ENCODE data around the gene PEX7. TPM values are rescaled to one million over a fixed set of nuclear protein-coding genes. Genes with fewer than 3 reads are reported as not detected.

The PEX7 gene
- total and polyA plus RNA-seq, 2 experiments from 2014 or later: 11.8 to 13.5 TPM

DNA sequence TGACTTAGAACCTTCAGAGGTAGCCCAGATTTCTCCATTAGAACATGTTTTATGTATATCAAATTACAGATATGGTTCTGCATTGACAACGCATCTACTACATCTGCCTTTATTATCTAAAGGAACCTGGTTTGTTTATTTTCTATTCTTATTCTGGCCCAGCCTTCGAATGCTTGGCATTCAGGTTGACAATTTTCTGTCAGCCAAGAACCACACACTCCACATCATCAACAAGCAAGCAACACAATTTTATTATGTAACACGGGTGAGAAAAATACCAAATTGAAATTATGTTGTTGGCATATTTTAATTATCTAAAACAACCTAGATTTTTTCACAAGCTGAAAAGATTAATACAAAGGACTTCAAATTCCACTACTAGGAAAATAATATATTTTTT lies 44.7 kb upstream of the PEX7 start:
- no peaks in the 10 kb centered on the region for H4K20me1 ChIP-seq (replicated peaks; ENCODE audit: insufficient read depth)
- ATAC-seq: no peak
- DNase-seq (ENCODE audit: low spot score): no peak
- TF ChIP-seq ETS1 (IDR thresholded peaks at IDR 0.05) (no peak), ZNF114 (CRISPR knock-in tag; IDR thresholded peaks at IDR 0.05) (no peak), CREB1 (CRISPR knock-in tag; IDR thresholded peaks at IDR 0.05; ENCODE audit: low read depth) (no peak)
- TF ChIP-seq, protein P1, sequence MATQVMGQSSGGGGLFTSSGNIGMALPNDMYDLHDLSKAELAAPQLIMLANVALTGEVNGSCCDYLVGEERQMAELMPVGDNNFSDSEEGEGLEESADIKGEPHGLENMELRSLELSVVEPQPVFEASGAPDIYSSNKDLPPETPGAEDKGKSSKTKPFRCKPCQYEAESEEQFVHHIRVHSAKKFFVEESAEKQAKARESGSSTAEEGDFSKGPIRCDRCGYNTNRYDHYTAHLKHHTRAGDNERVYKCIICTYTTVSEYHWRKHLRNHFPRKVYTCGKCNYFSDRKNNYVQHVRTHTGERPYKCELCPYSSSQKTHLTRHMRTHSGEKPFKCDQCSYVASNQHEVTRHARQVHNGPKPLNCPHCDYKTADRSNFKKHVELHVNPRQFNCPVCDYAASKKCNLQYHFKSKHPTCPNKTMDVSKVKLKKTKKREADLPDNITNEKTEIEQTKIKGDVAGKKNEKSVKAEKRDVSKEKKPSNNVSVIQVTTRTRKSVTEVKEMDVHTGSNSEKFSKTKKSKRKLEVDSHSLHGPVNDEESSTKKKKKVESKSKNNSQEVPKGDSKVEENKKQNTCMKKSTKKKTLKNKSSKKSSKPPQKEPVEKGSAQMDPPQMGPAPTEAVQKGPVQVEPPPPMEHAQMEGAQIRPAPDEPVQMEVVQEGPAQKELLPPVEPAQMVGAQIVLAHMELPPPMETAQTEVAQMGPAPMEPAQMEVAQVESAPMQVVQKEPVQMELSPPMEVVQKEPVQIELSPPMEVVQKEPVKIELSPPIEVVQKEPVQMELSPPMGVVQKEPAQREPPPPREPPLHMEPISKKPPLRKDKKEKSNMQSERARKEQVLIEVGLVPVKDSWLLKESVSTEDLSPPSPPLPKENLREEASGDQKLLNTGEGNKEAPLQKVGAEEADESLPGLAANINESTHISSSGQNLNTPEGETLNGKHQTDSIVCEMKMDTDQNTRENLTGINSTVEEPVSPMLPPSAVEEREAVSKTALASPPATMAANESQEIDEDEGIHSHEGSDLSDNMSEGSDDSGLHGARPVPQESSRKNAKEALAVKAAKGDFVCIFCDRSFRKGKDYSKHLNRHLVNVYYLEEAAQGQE (IDR thresholded peaks at IDR 0.05; ENCODE audit: unreplicated experiment): no peak
- TF ChIP-seq, protein P2, sequence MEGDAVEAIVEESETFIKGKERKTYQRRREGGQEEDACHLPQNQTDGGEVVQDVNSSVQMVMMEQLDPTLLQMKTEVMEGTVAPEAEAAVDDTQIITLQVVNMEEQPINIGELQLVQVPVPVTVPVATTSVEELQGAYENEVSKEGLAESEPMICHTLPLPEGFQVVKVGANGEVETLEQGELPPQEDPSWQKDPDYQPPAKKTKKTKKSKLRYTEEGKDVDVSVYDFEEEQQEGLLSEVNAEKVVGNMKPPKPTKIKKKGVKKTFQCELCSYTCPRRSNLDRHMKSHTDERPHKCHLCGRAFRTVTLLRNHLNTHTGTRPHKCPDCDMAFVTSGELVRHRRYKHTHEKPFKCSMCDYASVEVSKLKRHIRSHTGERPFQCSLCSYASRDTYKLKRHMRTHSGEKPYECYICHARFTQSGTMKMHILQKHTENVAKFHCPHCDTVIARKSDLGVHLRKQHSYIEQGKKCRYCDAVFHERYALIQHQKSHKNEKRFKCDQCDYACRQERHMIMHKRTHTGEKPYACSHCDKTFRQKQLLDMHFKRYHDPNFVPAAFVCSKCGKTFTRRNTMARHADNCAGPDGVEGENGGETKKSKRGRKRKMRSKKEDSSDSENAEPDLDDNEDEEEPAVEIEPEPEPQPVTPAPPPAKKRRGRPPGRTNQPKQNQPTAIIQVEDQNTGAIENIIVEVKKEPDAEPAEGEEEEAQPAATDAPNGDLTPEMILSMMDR (conservative IDR thresholded peaks at IDR 0.05; ENCODE audit: low read depth in 2 of 2): no peak
- Mint-ChIP-seq H3K27ac (no peak overlapping the region), H3K4me3 (no peak overlapping the region), H3K27me3 (ENCODE audit: insufficient read depth, low read depth, poor library complexity) (no peaks in the 10 kb centered on the region), H3K36me3 (ENCODE audit: low read depth) (no peaks in the 10 kb centered on the region), H3K9me3 (no peaks in the 10 kb centered on the region), H3K4me1 (peaks cover 14% of the 10 kb centered on the region; the same call in 2 of the 3 replicates)
- H3K9me2 ChIP-seq (ENCODE audit: insufficient read depth): no peaks in the 10 kb centered on the region
- 0 out of 2 replicates have a peak, but pooled peaks cover 4% of the 10 kb centered on the region for H3K4me1 ChIP-seq (ENCODE audit: insufficient read depth)
- no peak overlapping the region for H3K4me3 ChIP-seq
- no peak overlapping the region for H3K27ac ChIP-seq (ENCODE audit: low read depth)
- H3F3A ChIP-seq (replicated peaks; ENCODE audit: low read depth): no peaks in the 10 kb centered on the region
- H3K79me2 ChIP-seq (replicated peaks; ENCODE audit: insufficient read depth): no peaks in the 10 kb centered on the region
- H2AFZ ChIP-seq: no peak overlapping the region
- no peaks in the 10 kb centered on the region for H3K27me3 ChIP-seq (ENCODE audit: insufficient read depth)
- no peaks in the 10 kb centered on the region for H3K36me3 ChIP-seq (ENCODE audit: insufficient read depth)
- no peak overlapping the region for H3K4me2 ChIP-seq

DNA sequence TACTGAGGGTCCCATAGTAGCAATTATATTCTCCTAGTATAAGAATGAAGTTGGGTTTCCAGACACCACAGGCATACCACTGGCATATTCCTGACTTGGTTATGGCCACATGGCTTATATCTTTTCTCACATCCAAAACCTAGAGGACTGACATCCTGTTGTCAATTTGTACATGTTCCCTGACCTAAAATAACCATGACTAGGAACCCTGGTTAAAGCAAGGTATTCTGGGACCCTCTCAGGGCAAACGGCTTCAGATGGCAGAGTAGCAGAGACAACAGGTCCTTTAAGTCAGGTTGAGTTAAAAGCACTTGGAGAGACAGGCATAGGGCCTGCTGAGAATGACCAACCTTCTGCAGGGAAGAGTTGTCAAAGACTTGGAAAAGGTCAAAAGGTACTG lies 42.7 kb upstream of the PEX7 start:
- ATAC-seq: no peak
- no peak overlapping the region for H3K27ac Mint-ChIP-seq
- Histone ChIP-seq H3K4me1 (ENCODE audit: insufficient read depth) (no peaks in the 10 kb centered on the region), H3F3A (replicated peaks; ENCODE audit: low read depth) (no peaks in the 10 kb centered on the region), H3K27ac (ENCODE audit: low read depth) (no peak overlapping the region), H3K27me3 (ENCODE audit: insufficient read depth) (no peaks in the 10 kb centered on the region), H2AFZ (no peak overlapping the region), H3K4me2 (no peak overlapping the region), H3K4me3 (no peak overlapping the region), H4K20me1 (replicated peaks; ENCODE audit: insufficient read depth) (no peaks in the 10 kb centered on the region), H3K36me3 (ENCODE audit: insufficient read depth) (no peaks in the 10 kb centered on the region), H3K9me2 (ENCODE audit: insufficient read depth) (no peaks in the 10 kb centered on the region), H3K79me2 (replicated peaks; ENCODE audit: insufficient read depth) (no peaks in the 10 kb centered on the region)
- H3K27me3 Mint-ChIP-seq (ENCODE audit: insufficient read depth, low read depth, poor library complexity): no peaks in the 10 kb centered on the region
- no peak for TF ChIP-seq JUNB (IDR thresholded peaks at IDR 0.05; ENCODE audit: unreplicated experiment)
- TF ChIP-seq, protein P1 (IDR thresholded peaks at IDR 0.05; ENCODE audit: unreplicated experiment): no peak
- no peak for TF ChIP-seq EZH2 (IDR thresholded peaks at IDR 0.05; ENCODE audit: low read depth, unreplicated experiment)
- TF ChIP-seq POLR2AphosphoS5 (IDR thresholded peaks at IDR 0.05; ENCODE audit: low read depth): no peak
- no peak for TF ChIP-seq EZH2phosphoT487 (IDR thresholded peaks at IDR 0.05; ENCODE audit: unreplicated experiment)
- TF ChIP-seq, protein P2 (conservative IDR thresholded peaks at IDR 0.05; ENCODE audit: low read depth in 2 of 2): no peak
- DNase-seq (ENCODE audit: low spot score): no peak
- H3K4me3 Mint-ChIP-seq: no peak overlapping the region
- H3K9me3 Mint-ChIP-seq: no peaks in the 10 kb centered on the region
- H3K36me3 Mint-ChIP-seq (ENCODE audit: low read depth): no peaks in the 10 kb centered on the region
- peaks cover 4% of the 10 kb centered on the region; the same call in 2 of the 3 replicates for H3K4me1 Mint-ChIP-seq
